ENCODE measurements around the gene KLHL18.
A peak's percentile ranks its signal among the peaks of the same experiment; 100 is the strongest.
"Not testable (repeated sequence)": the region's sequence is repeated elsewhere in the genome, so short reads cannot be mapped to it uniquely, and the experiment has no call there.

The KLHL18 gene

DNA sequence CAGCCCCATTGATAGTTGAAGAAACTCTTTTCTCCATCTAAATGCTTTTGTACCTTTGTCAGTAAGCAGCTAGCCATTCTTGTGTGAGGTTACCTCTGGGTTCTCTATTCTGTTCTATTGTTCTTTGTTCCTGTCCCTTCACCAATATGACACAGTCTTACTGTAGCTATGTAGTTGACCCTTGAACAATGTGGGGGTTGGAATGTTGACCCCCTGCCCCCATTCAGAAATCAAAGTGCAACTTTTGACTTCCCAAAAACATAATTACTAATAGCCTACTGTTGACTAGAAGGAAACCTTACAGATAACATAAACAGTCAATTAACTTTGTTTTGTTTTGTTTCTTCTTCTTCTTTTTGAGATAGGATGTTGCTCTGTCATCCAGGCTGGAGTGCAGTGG lies 18.7 kb downstream of the KLHL18 start:
- no peak overlapping the region for H3K4me3 ChIP-seq (ENCODE audit: low read depth, low read length)
- DNase-seq (ENCODE audit: low read depth) = no peak

DNA sequence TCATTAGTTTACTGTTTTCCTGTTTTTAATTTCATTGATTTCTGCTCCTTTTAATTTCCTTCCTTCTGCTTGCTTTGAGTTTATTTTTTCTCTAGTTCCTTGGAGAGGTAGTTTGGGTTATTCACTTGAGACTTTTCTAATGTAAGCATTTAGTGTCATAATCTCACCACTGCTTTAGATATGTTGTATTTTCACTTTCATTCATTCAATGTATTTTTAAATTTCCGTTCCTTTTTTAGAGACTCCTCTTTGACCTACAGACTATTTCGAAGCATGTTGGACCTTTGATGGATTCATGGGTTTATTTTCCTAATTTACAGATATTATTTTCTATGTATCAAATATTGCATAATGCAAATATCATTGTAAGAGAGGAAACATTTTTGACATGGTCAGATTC lies 23.3 kb downstream of the KLHL18 start:
- no peak for DNase-seq (ENCODE audit: low read depth)
- no peak overlapping the region for H3K4me3 ChIP-seq (ENCODE audit: low read depth, low read length)

DNA sequence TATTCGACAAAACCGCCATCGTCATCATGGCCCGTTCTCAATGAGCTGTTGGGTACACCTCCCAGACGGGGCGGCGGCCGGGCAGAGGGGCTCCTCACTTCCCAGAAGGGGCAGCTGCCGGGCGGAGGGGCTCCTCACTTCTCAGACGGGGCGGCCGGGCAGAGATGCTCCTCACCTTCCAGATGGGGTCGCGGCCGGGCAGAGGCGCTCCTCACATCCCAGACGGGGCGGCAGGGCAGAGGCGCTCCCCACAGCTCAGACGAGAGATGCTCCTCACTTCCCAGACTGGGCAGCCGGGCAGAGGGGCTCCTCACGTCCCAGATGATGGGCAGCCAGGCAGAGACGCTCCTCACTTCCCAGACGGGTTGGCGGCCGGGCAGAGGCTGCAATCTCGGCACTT lies 26.5 kb downstream of the KLHL18 start:
- not testable (repeated sequence) for H3K4me3 ChIP-seq (ENCODE audit: low read depth, low read length)

DNA sequence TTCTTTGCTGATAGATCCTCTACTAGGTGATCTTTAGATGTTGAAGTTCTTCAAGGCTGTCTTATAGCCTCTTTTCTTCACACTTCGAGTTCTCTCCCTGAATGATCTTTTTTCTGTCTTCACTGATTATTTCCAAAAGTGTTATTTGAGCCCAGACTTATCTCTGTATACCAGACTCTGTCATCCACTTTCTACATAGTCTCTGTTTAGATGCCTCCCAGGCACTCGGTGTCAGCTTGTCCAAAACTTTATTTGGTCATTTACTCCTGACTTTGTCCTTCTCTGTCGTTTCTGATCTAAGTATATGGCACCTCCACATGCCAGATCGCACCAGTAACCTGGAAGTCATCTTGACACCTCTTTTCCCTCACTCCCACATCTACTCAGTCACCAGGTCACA lies 27.6 kb downstream of the KLHL18 start:
- no peak for DNase-seq (ENCODE audit: low read depth)
- no peak overlapping the region for H3K4me3 ChIP-seq (ENCODE audit: low read depth, low read length)

More for the DNA sequence above, 26.5 kb downstream of the KLHL18 start:
- not testable (repeated sequence) for DNase-seq (ENCODE audit: low read depth)

DNA sequence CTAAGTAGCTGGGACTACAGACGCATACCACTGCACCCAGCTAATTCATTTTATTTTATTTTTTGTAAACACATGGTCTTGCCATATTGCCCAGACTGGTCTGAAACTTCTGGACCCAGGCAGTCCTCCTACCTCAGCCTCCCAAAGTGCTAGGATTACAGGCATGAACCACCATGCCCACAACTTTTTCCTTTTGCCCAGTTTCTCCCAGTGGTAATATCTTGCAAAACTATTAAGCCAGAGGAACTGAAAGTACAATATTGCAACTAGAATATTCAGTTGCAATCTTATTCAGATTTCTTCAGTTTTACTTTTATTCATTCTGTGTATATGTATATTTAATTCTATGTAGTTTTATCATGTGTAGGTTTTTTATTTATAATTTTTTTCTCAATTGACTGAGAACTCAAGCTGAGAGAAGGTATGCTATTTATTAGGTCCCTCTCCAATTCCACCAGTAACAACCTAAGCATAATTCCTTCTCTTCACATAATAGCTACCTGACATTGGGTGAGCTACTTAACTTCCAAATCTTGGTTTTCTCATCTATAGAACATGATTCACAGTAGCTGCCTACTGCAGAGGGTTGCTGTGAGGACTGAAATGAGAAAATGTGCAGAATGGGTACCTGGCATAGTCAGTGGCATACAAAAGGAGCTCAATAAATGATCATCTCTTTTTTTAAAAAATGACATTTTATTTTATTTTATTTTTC lies 30.8 kb downstream of the KLHL18 start:
- H3K4me3 ChIP-seq (ENCODE audit: low read depth, low read length) = no peak overlapping the region
- DNase-seq (ENCODE audit: low read depth) = no peak

DNA sequence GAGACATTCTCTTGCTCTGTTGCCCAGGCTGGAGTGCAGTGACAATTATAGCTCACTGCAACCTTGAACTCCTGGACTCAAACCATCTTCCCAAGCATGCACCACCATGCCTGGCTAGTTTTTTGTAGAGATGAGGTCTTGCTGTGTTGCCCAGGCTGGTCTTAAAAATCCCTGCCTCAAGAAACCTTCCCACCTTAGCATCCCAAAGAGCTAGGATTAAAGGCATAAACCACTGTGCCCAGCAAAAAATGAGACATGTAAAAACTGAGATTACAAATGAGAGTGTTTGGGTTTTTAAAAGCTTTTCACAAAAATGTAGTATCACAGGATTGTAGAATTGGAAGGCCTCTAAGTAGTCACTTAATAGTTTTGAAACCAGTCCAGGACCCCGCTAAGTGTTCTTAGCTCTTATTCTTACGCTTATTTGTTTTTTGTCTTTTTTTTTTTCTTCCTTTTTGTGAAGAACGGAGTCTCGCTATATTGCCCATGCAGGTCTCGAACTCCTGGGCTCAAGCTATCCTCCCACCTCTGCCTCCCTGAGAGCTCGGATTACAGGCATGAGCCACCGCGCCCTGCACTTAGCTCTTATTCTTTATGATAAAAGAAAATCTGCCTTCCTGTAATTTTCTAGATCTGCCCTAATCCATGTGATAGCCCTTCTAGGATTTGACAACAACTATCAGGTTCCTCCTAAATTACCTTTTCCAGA lies 31.5 kb downstream of the KLHL18 start:
- no peak for DNase-seq (ENCODE audit: low read depth)
- H3K4me3 ChIP-seq (ENCODE audit: low read depth, low read length) = no peak overlapping the region

DNA sequence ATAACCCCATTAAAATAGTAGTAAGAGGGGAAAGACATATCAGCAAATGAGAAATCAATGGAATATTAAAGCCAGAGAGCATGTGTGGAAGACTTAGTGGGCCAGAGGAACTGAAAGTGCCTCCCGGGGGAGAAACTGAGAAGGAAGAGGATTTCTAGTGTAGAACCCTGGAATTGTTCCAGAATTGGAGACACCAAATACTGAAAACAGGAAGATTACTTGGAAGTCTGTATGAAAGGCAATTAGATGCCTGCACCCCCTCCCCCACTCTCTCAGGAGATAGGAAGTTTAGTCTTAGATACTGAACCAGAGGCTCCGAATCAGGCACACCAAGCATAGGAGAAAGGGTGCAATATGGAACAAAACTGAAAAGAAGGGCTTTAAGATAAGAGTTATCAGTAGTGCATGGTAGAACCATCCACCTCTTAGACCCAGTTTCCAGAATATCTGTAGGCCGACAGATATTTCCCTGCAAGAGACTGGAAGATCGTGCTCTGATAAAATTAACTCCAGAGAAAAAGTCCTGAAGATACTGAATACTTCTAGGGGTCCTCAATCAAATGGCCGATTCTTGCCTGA lies 32.4 kb downstream of the KLHL18 start:
- H3K4me3 ChIP-seq (ENCODE audit: low read depth, low read length) = no peak overlapping the region
- no peak for DNase-seq (ENCODE audit: low read depth)

DNA sequence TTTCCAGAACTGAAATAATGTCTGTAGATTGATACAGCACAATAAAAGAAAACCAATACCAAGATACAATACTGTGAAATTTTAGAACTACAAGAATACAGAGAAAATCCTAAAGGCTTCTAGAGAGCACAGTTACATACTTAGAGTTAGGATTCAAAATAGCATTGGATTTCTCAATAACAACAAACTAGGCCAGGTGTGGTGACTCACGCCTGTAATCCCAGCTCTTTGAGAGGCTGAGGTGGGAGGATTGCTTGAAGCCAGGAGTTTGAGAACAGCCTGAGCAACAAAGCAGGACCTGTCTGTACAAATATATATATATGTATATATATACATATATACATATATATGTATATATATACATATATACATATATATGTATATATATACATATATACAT lies 33.4 kb downstream of the KLHL18 start:
- not testable (repeated sequence) for H3K4me3 ChIP-seq (ENCODE audit: low read depth, low read length); DNase-seq (ENCODE audit: low read depth)

DNA sequence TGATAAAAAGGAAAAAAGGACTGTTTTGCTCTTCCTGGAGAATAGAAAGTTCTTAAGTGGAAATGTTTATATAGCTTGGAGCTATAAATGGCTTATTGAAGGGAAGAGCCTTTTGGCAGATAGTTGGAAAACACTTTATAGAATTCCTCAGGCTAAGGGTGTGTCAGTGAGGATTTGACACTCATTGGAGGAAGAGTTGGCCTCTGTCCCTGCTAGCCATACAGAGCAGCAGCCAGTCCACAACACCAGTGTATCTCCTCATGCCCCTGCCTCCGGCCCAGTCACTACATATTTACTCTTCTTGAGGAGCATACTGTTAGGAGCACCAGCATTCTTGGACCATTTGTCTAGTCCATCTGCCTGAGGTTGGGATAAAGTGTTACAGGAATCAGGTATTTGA lies 36.2 kb downstream of the KLHL18 start:
- no peak for DNase-seq (ENCODE audit: low read depth)

DNA sequence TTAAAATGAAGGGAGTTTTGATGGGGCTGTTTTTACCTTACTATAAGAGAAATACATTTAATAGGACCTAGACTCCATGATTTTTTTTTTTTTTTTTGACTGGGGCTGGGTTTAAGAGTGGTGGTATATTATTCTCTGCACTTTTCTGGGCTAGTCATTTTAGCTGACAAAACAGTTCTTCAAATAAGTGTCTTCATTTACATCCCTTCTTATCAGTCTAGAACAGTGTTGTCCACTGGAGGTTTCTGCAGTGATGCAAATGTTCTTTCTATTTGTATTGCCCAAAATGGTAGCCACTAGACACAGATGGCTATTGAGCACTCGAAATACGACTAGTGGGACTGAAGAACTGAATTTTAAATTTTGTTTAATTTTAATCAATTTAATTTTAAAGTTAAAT lies 37.2 kb downstream of the KLHL18 start:
- no peak for DNase-seq (ENCODE audit: low read depth)
- no peak overlapping the region for H3K4me3 ChIP-seq (ENCODE audit: low read depth, low read length)

More for the DNA sequence above, 36.2 kb downstream of the KLHL18 start:
- no peak overlapping the region for H3K4me3 ChIP-seq (ENCODE audit: low read depth, low read length)

DNA sequence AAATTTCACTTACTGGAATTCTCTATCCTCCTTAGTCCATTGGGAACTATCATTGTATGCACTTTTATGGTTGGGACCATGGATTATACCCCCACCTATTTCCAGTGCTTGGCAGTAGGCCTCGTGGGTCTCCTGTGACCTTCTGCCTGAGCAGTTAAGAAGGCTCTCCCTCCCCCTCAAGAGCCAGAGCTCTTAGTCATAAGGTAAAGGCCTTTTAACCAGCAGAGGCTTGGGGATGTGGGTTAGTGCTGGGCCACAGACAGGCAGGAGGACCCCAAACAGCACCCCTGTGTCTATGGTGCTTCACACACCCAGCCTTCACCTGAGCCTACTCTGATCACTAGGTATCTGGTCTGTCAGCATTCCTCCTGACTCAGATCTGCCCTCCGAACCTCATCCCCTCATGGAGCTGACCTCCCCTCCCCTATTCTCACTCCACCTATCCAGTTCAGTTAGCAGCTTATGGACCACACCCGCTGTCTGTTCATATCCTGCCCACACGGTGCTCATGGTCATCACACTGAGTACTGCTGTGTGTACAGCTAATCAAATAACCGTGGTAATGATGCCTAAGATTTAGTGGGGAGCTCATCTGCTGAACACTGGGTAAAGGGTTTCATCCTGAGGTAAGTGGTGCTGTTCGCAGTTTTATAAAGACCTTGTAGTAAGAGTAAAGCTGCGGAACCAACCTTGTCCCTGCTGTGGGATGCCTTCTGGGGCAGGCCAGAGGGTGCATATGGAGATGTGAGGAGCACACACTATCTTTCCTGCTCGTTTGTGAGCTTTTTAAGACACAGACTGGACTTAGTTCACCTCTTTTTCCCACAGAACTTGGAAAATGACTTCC lies 40.9 kb downstream of the KLHL18 start:
- no peak overlapping the region for H3K4me3 ChIP-seq (ENCODE audit: low read depth, low read length)
- DNase-seq (ENCODE audit: low read depth) = no peak

DNA sequence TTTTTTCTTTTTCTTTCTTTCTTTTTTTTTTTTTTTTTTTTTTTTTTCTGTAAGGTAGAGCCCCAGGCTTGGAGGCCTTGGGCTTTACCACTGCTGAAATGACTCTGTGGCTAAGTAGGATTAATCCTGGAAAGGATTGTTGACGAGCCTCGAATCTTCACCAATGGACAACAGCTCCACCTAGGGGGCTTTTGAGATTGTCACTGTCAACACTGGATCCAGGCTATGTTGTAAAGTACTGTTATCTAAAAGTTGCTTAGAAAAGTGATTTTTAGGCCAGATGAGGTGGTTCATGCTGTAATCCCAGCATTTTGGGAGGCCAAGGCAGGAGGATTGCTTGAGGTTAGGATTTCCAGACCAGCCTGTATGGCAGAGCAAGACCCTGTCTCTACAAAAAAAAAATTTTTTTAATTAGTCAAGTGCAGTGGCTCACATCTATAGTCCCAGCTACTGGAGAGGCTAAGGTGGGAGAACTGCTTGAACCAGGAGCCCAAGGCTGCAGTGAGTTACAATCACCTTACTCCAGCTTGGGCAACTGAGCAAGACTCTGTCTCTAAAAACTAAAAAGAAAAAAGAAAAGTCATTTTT lies 41.6 kb downstream of the KLHL18 start:
- H3K4me3 ChIP-seq (ENCODE audit: low read depth, low read length) = no peak overlapping the region
- peak; percentile 44 for DNase-seq (ENCODE audit: low read depth)

DNA sequence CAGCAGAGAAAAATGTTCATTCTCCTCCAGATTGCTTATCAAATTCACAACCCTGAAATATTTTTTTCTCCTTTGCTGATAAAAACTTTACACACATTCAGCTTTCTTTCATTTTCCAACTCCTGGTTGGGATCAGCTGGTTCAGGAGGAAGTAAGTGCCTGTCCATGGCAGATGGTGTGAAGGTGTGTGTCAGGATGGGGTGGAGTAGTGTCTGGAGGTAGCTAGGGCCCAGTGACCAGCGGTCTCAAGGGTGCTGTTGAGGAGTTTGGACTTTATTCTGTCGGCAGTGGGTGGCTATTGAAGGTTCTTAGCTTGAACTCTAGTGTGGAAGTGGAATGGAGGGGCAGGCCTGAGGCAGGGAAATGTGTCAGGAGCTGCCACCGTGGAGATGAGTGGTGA lies 51.2 kb downstream of the KLHL18 start:
- no peak overlapping the region for H3K4me3 ChIP-seq (ENCODE audit: low read depth, low read length)
- no peak for DNase-seq (ENCODE audit: low read depth)

DNA sequence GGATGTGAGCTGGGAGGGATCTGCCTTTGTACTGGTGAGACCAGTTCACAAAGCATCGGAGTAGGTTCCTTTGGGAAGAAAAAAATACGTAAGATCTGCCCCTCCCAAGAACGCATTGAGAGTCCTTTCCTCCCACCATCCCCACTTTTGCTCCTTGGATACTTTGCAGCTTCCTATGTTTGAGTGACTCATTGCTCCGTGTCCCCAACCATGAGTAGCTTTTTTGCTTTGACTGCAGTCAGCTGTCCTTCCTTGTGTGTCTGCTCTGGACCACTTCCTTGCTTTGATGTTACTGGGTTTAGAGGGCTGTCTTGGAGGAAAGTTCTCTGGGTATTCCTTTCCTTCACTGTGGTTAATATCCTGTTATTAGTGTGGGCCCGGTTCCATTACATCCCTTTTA lies 54.9 kb downstream of the KLHL18 start:
- no peak for DNase-seq (ENCODE audit: low read depth)

DNA sequence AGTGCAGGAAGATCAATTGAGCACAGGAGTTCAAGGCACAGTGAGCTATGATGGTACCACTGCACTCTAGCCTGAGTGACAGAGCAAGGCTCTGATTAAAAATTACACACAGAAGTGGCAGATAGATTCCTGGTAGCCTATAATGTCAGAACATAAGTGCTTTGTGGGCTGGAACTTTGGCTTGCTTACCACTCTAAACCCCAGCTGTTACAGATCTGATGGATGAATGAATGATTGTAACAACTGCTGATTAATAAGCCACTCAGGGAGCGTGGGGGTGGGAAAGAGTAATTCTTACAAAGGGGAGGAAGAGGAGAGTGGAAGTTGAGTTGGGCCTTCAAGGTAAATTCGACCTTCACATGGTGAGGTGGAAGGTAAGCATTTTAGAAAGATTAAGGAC lies 57.2 kb downstream of the KLHL18 start:
- H3K4me3 ChIP-seq (ENCODE audit: low read depth, low read length) = no peak overlapping the region
- DNase-seq (ENCODE audit: low read depth) = peak; percentile 7

More for the DNA sequence above, 54.9 kb downstream of the KLHL18 start:
- H3K4me3 ChIP-seq (ENCODE audit: low read depth, low read length) = no peak overlapping the region

DNA sequence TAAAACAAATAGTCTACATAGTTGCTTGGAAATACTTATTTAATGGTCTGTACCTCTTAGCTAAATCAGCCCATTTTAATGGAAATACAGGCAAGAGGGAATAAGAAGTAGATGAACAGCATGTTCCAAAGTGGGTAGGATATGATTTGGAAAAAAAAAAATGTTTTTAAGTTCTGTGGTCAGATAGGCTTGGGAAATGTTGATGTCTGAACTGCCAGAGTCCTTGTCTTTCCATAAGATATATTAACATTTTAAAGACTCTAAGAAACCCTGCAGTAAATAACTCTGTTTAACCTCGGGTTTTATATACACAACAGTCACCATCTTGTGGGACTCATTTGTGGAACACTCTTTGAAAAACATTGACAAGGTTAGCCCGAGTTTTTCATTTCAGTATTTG lies 58.1 kb downstream of the KLHL18 start:
- H3K4me3 ChIP-seq (ENCODE audit: low read depth, low read length) = no peak overlapping the region
- DNase-seq (ENCODE audit: low read depth) = no peak

DNA sequence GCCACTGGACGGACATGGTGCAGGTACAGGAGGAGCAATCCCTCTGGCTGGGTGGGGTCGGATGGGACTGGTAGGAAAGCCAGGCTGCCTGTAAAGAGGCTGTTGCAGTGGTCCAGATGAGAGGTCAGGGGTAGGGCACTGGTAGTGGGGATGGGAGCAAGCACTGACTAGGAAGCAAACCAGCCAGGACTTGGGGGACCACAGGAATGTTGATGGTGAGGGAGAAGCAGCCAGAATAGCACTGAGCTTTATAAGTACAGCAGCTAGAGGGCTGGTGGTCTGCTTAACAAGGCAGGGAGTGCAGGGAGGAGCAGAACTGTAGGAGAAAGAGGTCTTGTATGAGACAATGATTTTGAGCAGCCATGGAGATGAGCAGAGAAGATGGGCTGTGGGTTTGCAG lies 59.4 kb downstream of the KLHL18 start:
- DNase-seq (ENCODE audit: low read depth) = no peak
- no peak overlapping the region for H3K4me3 ChIP-seq (ENCODE audit: low read depth, low read length)

DNA sequence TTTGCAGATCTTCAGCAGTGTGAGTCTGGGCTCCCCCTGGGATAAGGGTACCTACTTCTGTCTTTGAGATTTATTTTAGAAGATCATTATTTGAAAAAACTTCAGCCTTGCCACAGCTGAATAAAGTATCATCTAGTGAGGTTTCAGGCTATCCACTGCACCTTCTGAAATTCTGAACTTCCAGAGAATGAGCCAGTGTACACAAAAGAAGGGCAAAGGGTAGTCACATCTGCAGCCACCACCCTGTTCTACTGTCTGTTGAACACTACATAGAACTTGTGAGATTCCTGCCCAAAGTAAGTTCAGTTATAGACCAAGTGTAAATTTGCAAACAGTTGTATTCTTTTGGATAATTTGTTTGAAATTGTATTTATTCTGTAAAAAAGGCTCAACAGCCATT lies 60.1 kb downstream of the KLHL18 start:
- no peak overlapping the region for H3K4me3 ChIP-seq (ENCODE audit: low read depth, low read length)
- no peak for DNase-seq (ENCODE audit: low read depth)

DNA sequence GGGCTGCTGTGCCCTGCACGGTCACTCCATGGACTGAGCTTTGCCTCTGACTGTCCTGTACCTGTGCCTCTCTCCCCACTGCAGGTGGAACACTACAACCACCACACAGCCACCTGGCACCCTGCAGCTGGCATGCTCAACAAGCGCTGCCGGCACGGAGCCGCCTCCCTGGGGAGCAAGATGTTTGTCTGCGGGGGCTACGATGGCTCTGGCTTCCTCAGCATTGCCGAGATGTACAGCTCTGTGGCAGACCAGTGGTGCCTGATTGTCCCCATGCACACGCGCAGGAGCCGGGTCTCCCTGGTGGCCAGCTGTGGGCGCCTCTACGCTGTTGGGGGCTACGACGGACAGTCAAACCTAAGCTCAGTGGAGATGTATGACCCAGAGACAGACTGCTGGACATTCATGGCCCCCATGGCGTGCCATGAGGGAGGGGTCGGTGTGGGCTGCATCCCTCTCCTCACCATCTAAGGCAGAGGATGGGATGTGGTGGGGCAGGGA lies 60.8 kb downstream of the KLHL18 start:
- DNase-seq (ENCODE audit: low read depth) = no peak
- no peak overlapping the region for H3K4me3 ChIP-seq (ENCODE audit: low read depth, low read length)

Measured in skeletal muscle cell (primary cell).